ENCODE measurements around the gene SERPINB5. TPM values are rescaled to one million over a fixed set of nuclear protein-coding genes. Genes with fewer than 3 reads are reported as not detected.

SERPINB5 gene
- total and polyA plus RNA-seq, 9 donors = 0.02 to 0.31 (median 0.23) TPM; not detected in 6

- Histone ChIP-seq H3K36me3 (no peaks in the 10 kb centered on the region), H3K4me3 (no peak overlapping the region), H3K27me3 (no peaks in the 10 kb centered on the region), H3K9me3 (no peaks in the 10 kb centered on the region), H3K27ac (no peak overlapping the region), H3K4me1 (ENCODE audit: insufficient read depth) (peaks cover 6% of the 10 kb centered on the region)
- TF ChIP-seq, protein P1, sequence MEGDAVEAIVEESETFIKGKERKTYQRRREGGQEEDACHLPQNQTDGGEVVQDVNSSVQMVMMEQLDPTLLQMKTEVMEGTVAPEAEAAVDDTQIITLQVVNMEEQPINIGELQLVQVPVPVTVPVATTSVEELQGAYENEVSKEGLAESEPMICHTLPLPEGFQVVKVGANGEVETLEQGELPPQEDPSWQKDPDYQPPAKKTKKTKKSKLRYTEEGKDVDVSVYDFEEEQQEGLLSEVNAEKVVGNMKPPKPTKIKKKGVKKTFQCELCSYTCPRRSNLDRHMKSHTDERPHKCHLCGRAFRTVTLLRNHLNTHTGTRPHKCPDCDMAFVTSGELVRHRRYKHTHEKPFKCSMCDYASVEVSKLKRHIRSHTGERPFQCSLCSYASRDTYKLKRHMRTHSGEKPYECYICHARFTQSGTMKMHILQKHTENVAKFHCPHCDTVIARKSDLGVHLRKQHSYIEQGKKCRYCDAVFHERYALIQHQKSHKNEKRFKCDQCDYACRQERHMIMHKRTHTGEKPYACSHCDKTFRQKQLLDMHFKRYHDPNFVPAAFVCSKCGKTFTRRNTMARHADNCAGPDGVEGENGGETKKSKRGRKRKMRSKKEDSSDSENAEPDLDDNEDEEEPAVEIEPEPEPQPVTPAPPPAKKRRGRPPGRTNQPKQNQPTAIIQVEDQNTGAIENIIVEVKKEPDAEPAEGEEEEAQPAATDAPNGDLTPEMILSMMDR (IDR thresholded peaks at IDR 0.05) = no peak
- TF ChIP-seq EP300 (IDR thresholded peaks at IDR 0.05) (no peak), POLR2A (IDR thresholded peaks at IDR 0.05) (no peak)
- intact Hi-C loops (cut with DNase I) = no loop called here
- DNase-seq = no peak
These were observed 50.5 kb downstream of the SERPINB5 start for GRCh38 chr18:63527251-63527650.

GRCh38 chr18:63528863-63529492 is 52.2 kb downstream of the SERPINB5 start:
- DNase-seq = no peak
- Histone ChIP-seq H3K4me1 (ENCODE audit: insufficient read depth) (peaks cover 6% of the 10 kb centered on the region), H3K27ac (no peak overlapping the region), H3K4me3 (no peak overlapping the region), H3K9me3 (no peaks in the 10 kb centered on the region), H3K27me3 (no peaks in the 10 kb centered on the region), H3K36me3 (no peaks in the 10 kb centered on the region)
- no peak for TF ChIP-seq EP300 (IDR thresholded peaks at IDR 0.05)
- TF ChIP-seq POLR2A (IDR thresholded peaks at IDR 0.05) = no peak
- intact Hi-C loops (cut with DNase I) = no loop called here
- WGBS, 3 donors = 18 to 35% (median 24%) methylated on average over 5 of the region's 5 CpGs

GRCh38 chr18:63532471-63532870 is 55.7 kb downstream of the SERPINB5 start:
- H3K4me3 ChIP-seq = no peak overlapping the region
- H3K27me3 ChIP-seq = no peaks in the 10 kb centered on the region
- intact Hi-C loops (cut with DNase I) = no loop called here
- peaks cover 6% of the 10 kb centered on the region for H3K4me1 ChIP-seq (ENCODE audit: insufficient read depth)
- H3K9me3 ChIP-seq = no peaks in the 10 kb centered on the region
- no peak overlapping the region for H3K27ac ChIP-seq
- DNase-seq = no peak
- WGBS, 3 donors = 84 to 94% (median 93%) methylated on average over 2 of the region's 2 CpGs
- TF ChIP-seq EP300 (IDR thresholded peaks at IDR 0.05) = no peak
- TF ChIP-seq, protein P1 (IDR thresholded peaks at IDR 0.05) = no peak
- TF ChIP-seq POLR2A (IDR thresholded peaks at IDR 0.05) = no peak
- no peaks in the 10 kb centered on the region for H3K36me3 ChIP-seq

- 73 to 75% (median 75%) methylated on average over 4 of the region's 4 CpGs for WGBS, 3 donors
- intact Hi-C loops (cut with DNase I) = no loop called here
- no peaks in the 10 kb centered on the region for H3K27me3 ChIP-seq
- H3K4me3 ChIP-seq = no peak overlapping the region
- no peak overlapping the region for H3K27ac ChIP-seq
- H3K9me3 ChIP-seq = no peaks in the 10 kb centered on the region
- no peaks in the 10 kb centered on the region for H3K36me3 ChIP-seq
- TF ChIP-seq, protein P1 (IDR thresholded peaks at IDR 0.05) = no peak
- TF ChIP-seq POLR2A (IDR thresholded peaks at IDR 0.05) = no peak
- no peak for TF ChIP-seq EP300 (IDR thresholded peaks at IDR 0.05)
- no peaks in the 10 kb centered on the region for H3K4me1 ChIP-seq (ENCODE audit: insufficient read depth)
- no peak for DNase-seq
These were observed 57.9 kb downstream of the SERPINB5 start for GRCh38 chr18:63534615-63535014.

- TF ChIP-seq EP300 (IDR thresholded peaks at IDR 0.05) (no peak), POLR2A (IDR thresholded peaks at IDR 0.05) (no peak)
- TF ChIP-seq, protein P1 (IDR thresholded peaks at IDR 0.05) = no peak
- no peak for DNase-seq
- Histone ChIP-seq H3K36me3 (no peaks in the 10 kb centered on the region), H3K9me3 (no peaks in the 10 kb centered on the region), H3K27ac (no peak overlapping the region), H3K4me3 (no peak overlapping the region), H3K4me1 (ENCODE audit: insufficient read depth) (no peaks in the 10 kb centered on the region), H3K27me3 (no peaks in the 10 kb centered on the region)
- intact Hi-C loops (cut with DNase I) = no loop called here
- WGBS, 3 donors = 32 to 35% (median 32%) methylated on average over 3 of the region's 3 CpGs
These were observed 63.2 kb downstream of the SERPINB5 start for GRCh38 chr18:63539904-63540510.

All from ovary (tissue), 9 donors.